Measurements from ENCODE around the gene FHOD3.
"Not testable (repeated sequence)": the region's sequence is repeated elsewhere in the genome, so short reads cannot be mapped to it uniquely, and the experiment has no call there.

FHOD3 gene

DNA sequence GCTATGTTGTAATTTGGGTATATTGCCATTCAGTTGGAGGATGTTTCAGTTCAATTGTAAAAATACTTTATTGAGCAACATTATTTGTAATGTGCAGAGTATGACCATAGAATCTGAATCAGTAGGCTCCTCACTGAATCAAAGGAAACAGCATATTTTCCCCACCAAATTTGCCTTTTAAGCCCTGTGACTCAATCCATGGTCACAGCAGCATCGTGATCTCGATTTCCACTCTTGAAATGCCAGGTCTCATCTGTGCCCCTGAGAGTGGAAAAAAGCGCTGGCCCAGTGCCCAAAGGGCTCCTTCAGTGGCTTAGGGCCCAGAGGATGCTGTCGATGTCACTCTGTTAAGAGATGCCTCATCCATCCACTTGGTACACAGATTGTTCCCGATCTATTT is 57.5 kb downstream of the FHOD3 start:
- TF ChIP-seq, protein P1, sequence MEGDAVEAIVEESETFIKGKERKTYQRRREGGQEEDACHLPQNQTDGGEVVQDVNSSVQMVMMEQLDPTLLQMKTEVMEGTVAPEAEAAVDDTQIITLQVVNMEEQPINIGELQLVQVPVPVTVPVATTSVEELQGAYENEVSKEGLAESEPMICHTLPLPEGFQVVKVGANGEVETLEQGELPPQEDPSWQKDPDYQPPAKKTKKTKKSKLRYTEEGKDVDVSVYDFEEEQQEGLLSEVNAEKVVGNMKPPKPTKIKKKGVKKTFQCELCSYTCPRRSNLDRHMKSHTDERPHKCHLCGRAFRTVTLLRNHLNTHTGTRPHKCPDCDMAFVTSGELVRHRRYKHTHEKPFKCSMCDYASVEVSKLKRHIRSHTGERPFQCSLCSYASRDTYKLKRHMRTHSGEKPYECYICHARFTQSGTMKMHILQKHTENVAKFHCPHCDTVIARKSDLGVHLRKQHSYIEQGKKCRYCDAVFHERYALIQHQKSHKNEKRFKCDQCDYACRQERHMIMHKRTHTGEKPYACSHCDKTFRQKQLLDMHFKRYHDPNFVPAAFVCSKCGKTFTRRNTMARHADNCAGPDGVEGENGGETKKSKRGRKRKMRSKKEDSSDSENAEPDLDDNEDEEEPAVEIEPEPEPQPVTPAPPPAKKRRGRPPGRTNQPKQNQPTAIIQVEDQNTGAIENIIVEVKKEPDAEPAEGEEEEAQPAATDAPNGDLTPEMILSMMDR (IDR thresholded peaks at IDR 0.05; ENCODE audit: borderline replicate concordance, insufficient read depth, low read depth, low read length): no peak
- H3K4me3 ChIP-seq (ENCODE audit: low read depth, low read length): no peak overlapping the region

DNA sequence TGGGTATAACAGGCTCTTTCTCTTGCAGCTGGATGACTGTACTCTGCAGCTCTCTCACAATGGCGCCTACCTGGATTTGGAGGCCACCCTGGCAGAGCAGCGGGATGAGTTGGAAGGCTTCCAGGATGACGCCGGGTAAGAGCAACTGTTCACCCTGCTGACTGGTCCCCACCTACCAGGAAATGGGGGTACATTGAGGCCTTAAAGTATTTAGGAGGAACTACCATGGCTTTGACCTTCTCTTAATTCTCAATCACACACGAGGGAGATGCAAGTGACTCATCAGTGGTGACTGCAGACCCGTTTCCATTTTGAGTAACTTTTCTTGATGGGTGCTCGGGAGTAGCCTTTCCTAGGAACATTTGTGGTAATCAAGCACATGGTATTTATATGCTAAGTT is 58.0 kb downstream of the FHOD3 start:
- TF ChIP-seq, protein P1 (IDR thresholded peaks at IDR 0.05; ENCODE audit: borderline replicate concordance, insufficient read depth, low read depth, low read length): no peak
- no peak overlapping the region for H3K4me3 ChIP-seq (ENCODE audit: low read depth, low read length)

DNA sequence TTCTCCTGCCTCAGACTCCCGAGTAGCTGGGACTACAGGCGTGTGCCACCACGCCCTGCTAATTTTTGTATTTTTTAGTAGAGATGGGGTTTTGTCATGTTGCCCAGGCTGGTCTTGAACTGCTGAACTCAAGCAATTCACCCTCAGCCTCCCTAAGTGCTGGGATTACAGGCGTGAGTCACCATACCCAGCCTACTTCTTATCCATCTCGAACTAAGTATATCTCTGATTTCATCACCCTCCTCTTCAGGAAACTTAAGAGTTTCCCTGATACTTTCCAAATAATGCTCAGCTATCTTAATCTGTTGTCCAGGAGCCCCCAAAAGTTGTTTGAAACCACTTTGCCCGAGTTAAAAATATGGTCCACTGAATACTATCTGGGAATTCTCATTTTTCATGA is 59.2 kb downstream of the FHOD3 start:
- H3K4me3 ChIP-seq (ENCODE audit: low read depth, low read length): not testable (repeated sequence)

DNA sequence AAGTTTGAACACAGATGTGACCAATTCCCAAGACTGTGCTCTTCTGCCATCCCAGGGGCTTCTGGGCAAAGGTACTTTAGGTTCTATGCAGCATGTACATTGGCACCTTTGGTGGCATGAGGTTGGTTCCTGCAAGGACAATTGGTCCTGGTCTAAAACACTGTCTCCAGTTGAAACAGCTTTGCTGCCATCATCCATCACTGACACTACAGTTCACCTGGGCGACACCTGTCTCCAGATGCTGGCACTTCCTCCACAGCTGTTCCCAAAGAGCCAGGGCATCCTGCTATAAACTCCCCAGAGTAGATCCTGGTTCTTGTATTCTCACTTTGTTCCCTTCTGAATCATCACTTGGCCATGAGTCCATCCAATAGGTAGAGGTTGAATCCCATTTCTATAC is 60.6 kb downstream of the FHOD3 start:
- H3K4me3 ChIP-seq (ENCODE audit: low read depth, low read length): no peak overlapping the region
- TF ChIP-seq, protein P1 (IDR thresholded peaks at IDR 0.05; ENCODE audit: borderline replicate concordance, insufficient read depth, low read depth, low read length): no peak

DNA sequence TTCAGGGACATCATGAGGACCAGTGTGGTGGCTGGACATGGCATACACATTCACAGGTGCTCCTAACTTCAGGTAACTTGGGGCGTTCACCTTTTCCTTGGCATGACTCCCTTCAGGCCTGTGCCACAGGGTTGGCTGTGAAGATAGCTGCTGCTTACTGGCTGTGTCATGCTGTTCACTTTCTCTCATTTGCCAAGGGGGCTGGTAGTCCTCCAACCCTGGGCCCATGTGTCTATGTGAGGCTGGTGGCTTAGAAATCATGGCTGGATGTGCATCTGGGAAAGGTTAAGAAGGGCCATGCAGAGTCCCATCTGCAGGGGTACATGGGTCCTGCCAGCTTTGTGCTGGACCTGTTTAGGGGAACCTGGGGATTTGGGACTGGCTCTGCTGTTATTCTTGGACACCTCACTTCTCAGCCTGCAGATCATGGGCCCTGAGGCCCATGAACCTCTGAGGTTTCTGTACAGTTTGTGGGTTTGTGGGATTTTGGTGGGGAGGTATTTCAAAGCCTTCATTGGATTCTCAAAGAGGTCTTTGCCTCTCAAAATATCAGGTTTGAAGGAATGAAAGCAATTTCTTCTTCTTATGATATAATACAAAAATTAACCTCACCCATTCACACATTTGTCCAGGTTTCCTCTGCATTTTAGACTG is 62.9 kb downstream of the FHOD3 start:
- H3K4me3 ChIP-seq (ENCODE audit: low read depth, low read length): no peak overlapping the region
- TF ChIP-seq, protein P1 (IDR thresholded peaks at IDR 0.05; ENCODE audit: borderline replicate concordance, insufficient read depth, low read depth, low read length): no peak

DNA sequence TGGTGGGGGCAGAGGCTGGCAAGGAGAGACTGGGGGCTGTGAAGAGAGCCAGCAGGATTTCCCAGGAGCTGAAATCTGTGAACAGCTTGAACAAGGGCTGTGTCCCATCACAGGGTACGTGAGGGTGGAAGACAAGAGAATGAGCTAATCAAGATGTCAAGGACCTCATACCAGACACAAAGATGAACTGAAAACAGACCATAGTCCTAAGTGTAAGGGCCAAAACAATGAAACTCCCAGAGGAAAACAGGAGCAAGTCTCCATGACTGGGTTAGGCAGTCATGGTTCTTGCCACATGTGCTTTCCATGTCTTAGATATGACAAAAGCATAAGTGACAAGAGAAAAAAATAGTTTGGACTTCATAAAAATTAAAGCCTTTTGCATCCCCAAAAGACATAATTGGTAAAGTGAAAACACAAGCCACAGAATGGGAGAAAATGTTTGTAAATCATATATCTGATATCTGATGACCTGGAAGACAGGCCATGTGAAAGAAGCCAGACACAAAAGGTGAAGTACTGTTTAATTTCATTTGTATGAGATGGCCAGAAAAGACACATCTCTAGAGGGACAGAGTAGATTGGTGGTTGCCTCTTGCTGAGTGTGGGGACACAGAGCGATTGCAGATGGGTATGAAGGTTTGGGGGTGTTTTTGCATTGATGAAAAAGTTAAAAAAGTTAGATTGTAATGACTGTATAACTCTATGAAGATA is 67.6 kb downstream of the FHOD3 start:
- H3K4me3 ChIP-seq (ENCODE audit: low read depth, low read length): no peak overlapping the region
- TF ChIP-seq, protein P1 (IDR thresholded peaks at IDR 0.05; ENCODE audit: borderline replicate concordance, insufficient read depth, low read depth, low read length): no peak

DNA sequence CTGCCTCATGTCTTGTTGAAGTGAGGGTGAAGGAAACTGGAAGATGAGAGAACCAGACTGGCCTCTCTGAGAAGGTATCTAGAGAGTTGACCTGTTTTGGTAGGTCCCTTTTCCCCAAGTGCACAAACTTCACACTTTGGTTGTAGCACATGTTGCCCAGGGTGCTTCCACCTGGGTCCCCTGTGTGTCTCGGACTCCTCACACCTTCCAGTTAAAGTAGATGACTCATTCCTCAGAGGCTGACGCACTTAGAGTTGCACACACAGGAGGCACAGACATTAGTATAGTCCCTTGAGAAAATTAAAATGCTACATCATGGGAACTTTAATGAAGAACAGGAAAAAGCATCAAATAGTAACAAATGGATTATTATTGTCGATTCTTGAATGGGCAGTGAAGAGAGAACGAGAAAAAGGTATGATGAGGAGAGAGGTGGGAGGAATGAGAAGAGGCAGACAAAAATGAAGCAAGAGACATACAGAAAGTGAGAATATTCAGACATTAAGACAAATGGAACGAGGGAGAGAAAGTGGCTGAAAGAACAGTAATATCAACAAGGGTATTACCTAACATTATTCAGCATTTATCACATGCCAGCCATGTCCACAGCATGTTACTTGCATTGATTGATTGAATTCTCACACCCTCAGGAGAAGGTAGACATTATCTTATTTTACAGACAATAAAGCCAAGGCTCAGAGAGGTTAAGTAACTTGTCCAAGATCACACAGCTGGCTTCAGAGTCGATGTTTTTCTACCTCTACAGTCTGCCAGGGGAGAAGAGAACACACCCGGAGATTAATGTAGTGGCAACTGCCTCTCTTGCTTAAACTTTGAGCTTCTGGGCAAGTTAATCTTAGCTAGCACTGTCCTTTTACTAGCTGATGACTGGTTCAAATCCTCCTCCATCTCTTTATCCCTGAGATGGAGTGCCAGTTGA is 68.6 kb downstream of the FHOD3 start:
- no peak overlapping the region for H3K4me3 ChIP-seq (ENCODE audit: low read depth, low read length)
- TF ChIP-seq, protein P1 (IDR thresholded peaks at IDR 0.05; ENCODE audit: borderline replicate concordance, insufficient read depth, low read depth, low read length): no peak

Data from GM12875 (cell line).